ENCODE measurements around the gene PFKFB2. TPM values are rescaled to one million over a fixed set of nuclear protein-coding genes. Genes with fewer than 3 reads are reported as not detected.

PFKFB2 gene
- total RNA-seq, 1 donor: 14.5 TPM

DNA sequence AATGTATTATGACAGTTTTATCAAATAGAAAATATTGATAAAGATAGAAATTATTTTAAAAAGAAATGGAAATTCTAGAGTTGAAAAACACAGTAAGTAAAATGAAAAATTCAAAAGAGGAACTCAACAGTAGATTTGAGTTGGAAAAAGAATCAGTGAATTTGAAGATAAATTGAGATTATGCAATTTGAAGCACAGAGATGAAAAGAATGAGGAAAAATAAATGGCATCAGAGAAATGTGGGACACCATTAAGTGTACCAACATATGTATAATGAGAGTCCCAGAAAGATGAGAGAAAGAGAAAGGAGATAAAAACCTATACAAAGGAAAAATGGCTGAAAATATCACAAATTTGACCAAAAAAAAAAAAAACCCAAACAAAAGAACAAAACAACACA, 76.0 kb downstream of the PFKFB2 start:
- no peaks in the 10 kb centered on the region for H4K20me1 ChIP-seq (ENCODE audit: insufficient read depth, low read length)
- no peaks in the 10 kb centered on the region for H3K27me3 ChIP-seq (ENCODE audit: insufficient read depth, low read length)
- no peaks in the 10 kb centered on the region for H3K9me3 ChIP-seq (ENCODE audit: low read depth, low read length)
- no peak overlapping the region for H2AFZ ChIP-seq (ENCODE audit: low read length)
- no peak for TF ChIP-seq CTCF (IDR thresholded peaks at IDR 0.05; ENCODE audit: extremely low read depth, low read depth, low read length)
- no peaks in the 10 kb centered on the region for H3K79me2 ChIP-seq (ENCODE audit: insufficient read depth, low read length)
- H3K4me3 ChIP-seq (ENCODE audit: insufficient read depth, low read length): no peak overlapping the region
- no peaks in the 10 kb centered on the region for H3K4me1 ChIP-seq (ENCODE audit: insufficient read depth, low read length)
- no peak overlapping the region for H3K4me2 ChIP-seq (ENCODE audit: insufficient read depth, low read length)
- H3K36me3 ChIP-seq (ENCODE audit: insufficient read depth, low read length): no peaks in the 10 kb centered on the region
- no peak overlapping the region for H3K27ac ChIP-seq (ENCODE audit: low read depth, low read length)
- no peak for DNase-seq (ENCODE audit: insufficient read length, low spot score, missing footprints)

Other genes with a start within 250 kb of the PFKFB2 start
- gene IL20, start 187.7 kb upstream of the PFKFB2 start, total RNA-seq: not detected in 2 replicates
- gene IL24, start 155.8 kb upstream of the PFKFB2 start, total RNA-seq: not detected in 2 replicates
- gene FCMR, start 131.3 kb upstream of the PFKFB2 start, total RNA-seq: 0.29 TPM in 1 of 2 replicates, not detected in the other
- not detected in 2 replicates for gene PIGR, start 106.8 kb upstream of the PFKFB2 start, total RNA-seq
- gene FCAMR, start 82.8 kb upstream of the PFKFB2 start, total RNA-seq: not detected in 2 replicates
- not detected in 2 replicates for gene C1orf116, start 20.5 kb upstream of the PFKFB2 start, total RNA-seq
- gene YOD1, start 2.1 kb upstream of the PFKFB2 start, total RNA-seq: 8.0 and 8.3 TPM in 2 replicates
- gene C4BPB, start 35.6 kb downstream of the PFKFB2 start, total RNA-seq: not detected in 2 replicates
- gene C4BPA, start 51.0 kb downstream of the PFKFB2 start, total RNA-seq: not detected in 2 replicates